Activated naive CD4-positive, alpha-beta T cell treated with anti-CD3 and anti-CD28 coated beads, Interleukin-2, amount 50 U/mL, for 72 hours (primary cell): ENCODE results near the gene ZIK1. TPM values are rescaled to one million over a fixed set of nuclear protein-coding genes. Genes with fewer than 3 reads are reported as not detected.

ENCODE experiments used
- ATAC-seq, 2 donors: fragments of 150-1000 bp; cut with Tn5 transposase; 2 replicates each; pipeline ENCODE4 v1.10.0; 2021; ENCODE audit warnings: mild to moderate bottlenecking in 2 of 2, moderate library complexity in 2 of 2
- DNase-seq, 2 donors: peaks; one replicate each; pipeline ENCODE4 v3.0.0; 2021 to 2022; ENCODE audit warnings: low spot score in 2 of 2
- H3K27ac Mint-ChIP-seq, 2 donors: one replicate each; pipeline ENCODE4 v1.8.0; 2022; ENCODE audit warnings: mild to moderate bottlenecking in 2 of 2, mixed read lengths in 2 of 2
- H3K36me3 Mint-ChIP-seq, 2 donors: one replicate each; pipeline ENCODE4 v1.8.0; 2022; ENCODE audit warnings: mixed read lengths in 2 of 2
- H3K9me3 Mint-ChIP-seq, 2 donors: one replicate each; pipeline ENCODE4 v1.8.0; 2022; ENCODE audit warnings: mixed read lengths in 2 of 2
- total RNA-seq, 2 donors: library from RNA; stranded (reverse); gene quantifications; one replicate each; pipeline ENCODE4 v1.2.3, GENCODE V29; 2022

Gene ZIK1
- total RNA-seq, result 1 to 10 TPM; 2.4 to 5.6 TPM

GRCh38 chr19:57583521-57584416, at the start of gene ZIK1:
Gene ZIK1, plus strand, starts transcription at chr19:57584145. Its CDS starts 212 bp downstream, at chr19:57584357.
- Mint-ChIP-seq H3K36me3 (peaks cover 59 to 81% of the 10 kb centered on the region in 2 donors), H3K27ac (peak within 1 kb of the TSS; percentile 76 to 90), H3K9me3 (peaks cover 52 to 53% of the 10 kb centered on the region in 2 donors)
- DNase-seq (peak; percentile 71 to 80), ATAC-seq (peak; percentile 84 to 88)

GRCh38 chr19:57537953-57538547, 45.9 kb upstream of the ZIK1 start:
- no peak for DNase-seq
- Mint-ChIP-seq H3K9me3 (peaks cover 66 to 74% of the 10 kb centered on the region in 2 donors), H3K27ac (no peak overlapping the region), H3K36me3 (peaks cover 94 to 96% of the 10 kb centered on the region in 2 donors)
- no peak for ATAC-seq

GRCh38 chr19:57546513-57546912, 37.4 kb upstream of the ZIK1 start:
- no peak for ATAC-seq
- peaks cover 57 to 65% of the 10 kb centered on the region in 2 donors for H3K9me3 Mint-ChIP-seq
- H3K27ac Mint-ChIP-seq, result no peak overlapping the region
- H3K36me3 Mint-ChIP-seq, result peaks cover 90 to 99% of the 10 kb centered on the region in 2 donors
- no peak for DNase-seq

GRCh38 chr19:57552432-57552831, 31.5 kb upstream of the ZIK1 start:
- peaks cover 97 to 100% of the 10 kb centered on the region in 2 donors for H3K36me3 Mint-ChIP-seq
- peaks cover 54 to 61% of the 10 kb centered on the region in 2 donors for H3K9me3 Mint-ChIP-seq
- H3K27ac Mint-ChIP-seq, result no peak overlapping the region
- DNase-seq, result no peak
- ATAC-seq, result no peak

GRCh38 chr19:57557659-57558058, 26.3 kb upstream of the ZIK1 start:
- no peak for ATAC-seq
- H3K36me3 Mint-ChIP-seq, result peaks cover 79 to 98% of the 10 kb centered on the region in 2 donors

GRCh38 chr19:57558525-57558924, 25.4 kb upstream of the ZIK1 start:
- Mint-ChIP-seq H3K36me3 (peaks cover 74 to 98% of the 10 kb centered on the region in 2 donors), H3K27ac (peak overlapping the region; percentile 90 to 97), H3K9me3 (peaks cover 18 to 54% of the 10 kb centered on the region in 2 donors)
- ATAC-seq, result no peak
- no peak for DNase-seq

More at GRCh38 chr19:57557659-57558058, 26.3 kb upstream of the ZIK1 start:
- H3K27ac Mint-ChIP-seq, result peak overlapping the region in 1 of 2 donors; percentile 90
- DNase-seq, result no peak
- H3K9me3 Mint-ChIP-seq, result peaks cover 19 to 53% of the 10 kb centered on the region in 2 donors

- DNase-seq (peak in 1 of 2 donors; percentile 19), ATAC-seq (peak; percentile 38 to 46)
- peaks cover 19 to 55% of the 10 kb centered on the region in 2 donors for H3K9me3 Mint-ChIP-seq
- peaks cover 72 to 96% of the 10 kb centered on the region in 2 donors for H3K36me3 Mint-ChIP-seq
- H3K27ac Mint-ChIP-seq, result peak overlapping the region; percentile 90 to 97
These were observed 24.9 kb upstream of the ZIK1 start for GRCh38 chr19:57559008-57559403.

- H3K27ac Mint-ChIP-seq, result peak within 1 kb of the TSS; percentile 90 to 97
- peaks cover 67 to 91% of the 10 kb centered on the region in 2 donors for H3K36me3 Mint-ChIP-seq
- DNase-seq (peak; percentile 85 to 86), ATAC-seq (peak; percentile 100)
- peaks cover 19 to 52% of the 10 kb centered on the region in 2 donors for H3K9me3 Mint-ChIP-seq
These were observed 24.4 kb upstream of the ZIK1 start, which contains the start of gene ZNF550 for GRCh38 chr19:57559404-57560025. Gene ZNF550, minus strand, starts transcription at chr19:57559863. Its CDS starts 181 bp downstream, at chr19:57559682.

- peak overlapping the region in 1 of 2 donors; percentile 90 for H3K27ac Mint-ChIP-seq
These were observed 23.9 kb upstream of the ZIK1 start for GRCh38 chr19:57560049-57560491.

GRCh38 chr19:57563547-57563946, 20.4 kb upstream of the ZIK1 start:
- Mint-ChIP-seq H3K27ac (no peak overlapping the region), H3K36me3 (peaks cover 45 to 81% of the 10 kb centered on the region in 2 donors), H3K9me3 (peaks cover 26 to 56% of the 10 kb centered on the region in 2 donors)
- ATAC-seq (no peak), DNase-seq (no peak)

More at GRCh38 chr19:57560049-57560491, 23.9 kb upstream of the ZIK1 start:
- ATAC-seq (peak in 1 of 2 donors; percentile 17), DNase-seq (no peak)
- Mint-ChIP-seq H3K9me3 (peaks cover 18 to 50% of the 10 kb centered on the region in 2 donors), H3K36me3 (peaks cover 65 to 89% of the 10 kb centered on the region in 2 donors)

GRCh38 chr19:57566396-57567265, 17.3 kb upstream of the ZIK1 start:
- no peak overlapping the region for H3K27ac Mint-ChIP-seq
- DNase-seq (no peak), ATAC-seq (no peak)
- H3K36me3 Mint-ChIP-seq, result peaks cover 43 to 77% of the 10 kb centered on the region in 2 donors
- H3K9me3 Mint-ChIP-seq, result peaks cover 41 to 55% of the 10 kb centered on the region in 2 donors

GRCh38 chr19:57570707-57571106, 13.2 kb upstream of the ZIK1 start:
- H3K9me3 Mint-ChIP-seq, result peaks cover 51 to 59% of the 10 kb centered on the region in 2 donors
- peaks cover 68 to 87% of the 10 kb centered on the region in 2 donors for H3K36me3 Mint-ChIP-seq
- no peak overlapping the region for H3K27ac Mint-ChIP-seq
- DNase-seq, result no peak
- ATAC-seq, result no peak

- Mint-ChIP-seq H3K27ac (no peak overlapping the region), H3K9me3 (peaks cover 52 to 64% of the 10 kb centered on the region in 2 donors), H3K36me3 (peaks cover 80 to 89% of the 10 kb centered on the region in 2 donors)
- ATAC-seq, result no peak
- DNase-seq, result no peak
These were observed 11.5 kb upstream of the ZIK1 start for GRCh38 chr19:57572415-57572947.

- peaks cover 68 to 80% of the 10 kb centered on the region in 2 donors for H3K36me3 Mint-ChIP-seq
- no peak for ATAC-seq
- no peak for DNase-seq
- H3K27ac Mint-ChIP-seq, result peak overlapping the region in 1 of 2 donors; percentile 31
- H3K9me3 Mint-ChIP-seq, result peaks cover 47 to 57% of the 10 kb centered on the region in 2 donors
These were observed 7.3 kb upstream of the ZIK1 start for GRCh38 chr19:57576661-57577060.

- Mint-ChIP-seq H3K36me3 (peaks cover 60 to 77% of the 10 kb centered on the region in 2 donors), H3K9me3 (peaks cover 45 to 47% of the 10 kb centered on the region in 2 donors), H3K27ac (peak within 1 kb of the TSS in 1 of 2 donors; percentile 82)
- peak; percentile 97 to 98 for ATAC-seq
- DNase-seq, result peak; percentile 90 to 94
These were observed 5.3 kb upstream of the ZIK1 start, which contains the start of gene ZNF416 for GRCh38 chr19:57578487-57579205. Gene ZNF416, minus strand, starts transcription at chr19:57578911. Its CDS starts 207 bp downstream, at chr19:57578704.
